T follicular helper cell (primary cell): ENCODE measurements around the gene SLC31A1.

ENCODE experiments used
- DNase-seq: peaks from one replicate; pipeline ENCODE4 v3.0.0-alpha.2; 2020; ENCODE audit warnings: low read depth
- total RNA-seq, 2 experiments: gene quantifications; one replicate each; lab custom pipeline; 2026; lab: John Stamatoyannopoulos, UW

Gene SLC31A1
- total RNA-seq, result 9.7 to 22.8 reads per million in 2 experiments

DNA sequence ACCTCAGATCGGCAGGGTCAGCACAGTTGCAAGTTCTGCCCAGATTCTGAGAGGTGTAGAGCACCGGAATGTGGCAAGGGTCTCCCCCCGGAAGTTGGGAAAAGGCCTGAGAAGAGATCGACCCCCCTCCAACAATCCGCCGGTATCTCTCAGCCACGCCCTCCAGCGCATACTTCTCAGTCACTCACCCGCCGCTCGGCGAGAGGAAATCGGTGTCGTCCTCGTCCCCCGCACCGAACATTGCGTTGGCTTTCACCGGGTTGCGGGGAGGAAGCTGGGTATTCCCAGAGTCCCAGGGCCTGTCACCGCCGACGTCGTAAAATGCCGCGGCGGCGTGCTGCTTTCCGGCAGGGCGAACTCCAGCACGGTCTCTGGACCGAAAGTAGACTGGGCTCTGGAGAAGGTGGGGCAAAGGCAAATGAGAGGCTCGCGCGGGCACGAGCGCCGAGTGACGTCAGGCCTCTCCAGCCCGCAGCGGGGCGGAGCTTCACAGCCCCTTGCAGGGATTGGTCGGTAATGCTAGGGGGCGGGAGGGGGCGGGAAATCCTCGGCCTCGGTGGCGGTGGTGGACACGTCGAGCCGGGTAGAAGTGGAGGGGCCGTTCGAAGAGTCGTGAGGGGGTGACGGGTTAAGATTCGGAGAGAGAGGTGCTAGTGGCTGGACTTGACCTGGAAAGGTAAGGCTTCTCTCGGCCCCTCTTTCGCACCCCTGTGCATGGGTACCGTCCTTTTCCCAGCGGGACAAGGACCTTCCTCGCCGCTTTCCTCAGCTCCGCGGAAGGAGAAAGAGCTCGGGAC is at the start of gene SLC31A1, which contains the start of gene FKBP15:
Gene SLC31A1, plus strand, starts transcription at position 542 of the 797 bp plus-strand sequence. CDS start 34,605 bp downstream, outside the sequence.
Gene FKBP15, minus strand, starts transcription at position 275 of the 797 bp plus-strand sequence. Its CDS starts 34 bp downstream, at position 241.
- peak; percentile 96 for DNase-seq

DNA sequence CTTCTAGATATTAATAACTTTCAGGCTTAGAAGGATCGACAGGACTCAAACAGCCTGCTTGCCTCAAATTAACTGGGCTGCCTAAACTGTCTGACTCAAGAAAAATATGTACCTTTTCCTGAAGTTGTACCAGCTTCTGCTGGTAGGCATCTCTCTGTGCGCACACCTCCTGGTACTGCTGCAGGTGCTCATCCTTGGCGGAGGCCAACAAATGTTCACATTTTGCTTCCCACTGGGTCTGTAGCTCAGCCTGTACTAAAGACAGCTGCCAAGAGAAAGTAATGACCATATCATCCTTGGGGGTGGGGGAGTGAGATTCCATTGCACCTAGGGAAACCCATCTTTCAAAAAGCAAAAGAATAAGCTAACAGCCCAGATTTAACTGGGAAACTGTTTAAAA is 48.0 kb upstream of the SLC31A1 start:
- DNase-seq, result no peak

DNA sequence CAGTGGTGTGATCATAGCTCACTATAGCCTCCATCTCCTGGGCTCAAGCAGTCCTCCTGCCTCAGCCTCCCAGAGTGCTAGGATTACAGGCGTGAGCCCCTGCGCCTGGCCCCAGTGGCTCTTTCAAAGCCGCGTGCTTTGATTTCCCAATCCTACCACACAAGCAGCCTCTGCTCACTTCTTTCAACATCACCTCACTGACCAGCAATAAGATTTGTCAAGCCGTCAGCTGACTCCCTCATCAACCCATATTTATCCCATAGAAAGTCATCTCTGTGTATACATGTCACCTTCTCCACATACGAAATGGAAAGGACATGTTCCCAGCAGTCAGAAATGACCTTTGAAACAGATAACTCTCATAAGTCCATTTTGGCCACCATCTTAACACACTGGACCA is 44.5 kb upstream of the SLC31A1 start:
- DNase-seq, result no peak

DNA sequence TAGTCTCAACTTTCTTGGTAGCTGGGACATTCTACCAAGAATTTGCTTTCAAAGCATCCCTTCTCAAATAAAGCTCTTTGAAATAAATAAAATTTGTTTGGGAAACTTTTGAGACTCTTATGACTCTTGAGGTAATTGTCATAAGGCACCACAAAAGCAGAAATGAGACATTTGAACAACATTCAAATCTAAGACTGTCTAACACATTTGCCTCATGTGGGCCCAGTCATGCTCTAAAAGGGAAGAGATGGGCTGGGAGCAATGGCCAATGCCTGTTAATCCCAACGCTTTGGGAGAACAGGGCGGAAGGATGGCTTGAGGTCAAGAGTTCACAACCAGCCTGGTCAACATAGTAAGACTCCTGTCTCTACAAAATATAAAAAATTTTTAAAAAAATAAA is 44.1 kb upstream of the SLC31A1 start:
- no peak for DNase-seq

DNA sequence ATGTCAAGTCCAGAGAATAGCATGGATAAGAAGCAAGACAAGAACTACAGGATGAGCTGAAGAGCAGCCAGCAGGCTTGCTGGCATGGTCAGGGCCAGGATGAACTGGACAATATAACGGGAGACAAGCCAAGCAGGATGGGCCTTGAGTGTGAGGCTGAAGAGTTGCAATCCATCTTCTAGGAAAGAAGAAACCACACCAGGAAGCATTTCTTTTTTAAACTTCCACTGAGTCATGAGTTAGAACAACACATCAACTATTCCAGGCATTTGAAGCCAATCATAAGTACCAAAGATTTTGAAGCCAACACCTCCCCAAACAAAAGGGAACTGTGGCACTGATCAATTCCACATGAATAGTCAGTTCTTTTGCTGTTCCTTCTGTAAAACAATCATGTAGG is 43.3 kb upstream of the SLC31A1 start:
- DNase-seq, result no peak

DNA sequence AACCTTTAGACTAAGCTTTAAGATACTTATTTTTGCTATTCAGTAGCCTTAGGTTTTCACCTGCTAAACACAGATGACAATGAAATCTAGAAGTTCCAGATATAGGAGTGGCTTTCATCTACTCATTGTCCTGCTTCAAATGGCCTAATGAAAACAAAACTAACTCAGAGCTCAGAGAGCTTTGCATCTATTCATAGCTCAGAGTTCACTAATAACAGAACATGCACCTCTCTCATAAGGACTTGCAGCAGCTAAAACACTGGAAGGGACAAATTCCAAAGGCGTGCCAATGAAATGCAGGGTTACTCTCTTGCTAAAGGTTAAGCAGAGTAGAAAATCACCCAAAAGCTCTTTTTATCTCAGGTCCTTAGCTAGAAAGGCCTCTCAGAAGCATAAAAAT is 41.5 kb upstream of the SLC31A1 start:
- no peak for DNase-seq

DNA sequence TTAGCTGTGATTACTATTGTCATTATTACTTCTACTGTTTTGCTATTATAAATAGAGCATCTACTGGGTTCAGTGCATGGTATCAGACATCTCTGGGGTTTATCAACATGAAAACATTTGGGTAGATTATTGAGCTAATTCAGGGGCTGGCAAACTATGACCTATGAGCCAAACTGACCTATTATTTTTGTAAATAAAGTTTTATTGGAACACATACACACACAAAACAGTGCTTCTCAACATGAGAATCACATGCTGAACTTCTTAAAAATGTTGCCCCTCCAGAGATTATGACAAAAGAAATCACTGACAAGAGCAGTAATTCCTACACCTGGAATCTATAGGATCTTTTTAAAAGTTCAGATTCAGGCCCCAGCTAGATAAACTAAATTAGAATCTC is 40.2 kb upstream of the SLC31A1 start:
- DNase-seq, result no peak

DNA sequence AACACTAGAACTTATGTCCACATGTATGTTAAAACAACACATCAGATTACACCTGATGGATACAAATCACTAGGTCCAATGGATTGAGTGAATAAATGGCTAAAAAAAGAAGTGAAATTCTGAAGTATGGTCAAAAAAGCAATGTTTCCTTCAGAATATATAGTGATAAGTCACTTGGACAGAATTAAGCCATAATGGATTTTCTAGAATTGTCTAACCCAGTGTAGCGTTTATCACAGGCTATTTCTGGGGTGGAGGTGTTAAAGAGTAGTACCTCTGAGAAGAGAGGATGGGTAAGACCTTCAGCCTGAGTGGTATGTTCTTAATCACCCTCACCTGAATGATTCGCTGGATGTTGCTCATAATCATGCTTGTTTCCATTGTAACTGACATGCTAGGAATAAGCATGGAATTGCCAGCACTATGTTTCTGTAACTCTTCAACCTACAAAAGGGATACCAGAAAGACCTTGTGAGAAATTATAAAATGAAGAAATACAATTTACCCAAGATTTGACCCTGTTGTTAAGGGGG is 37.3 kb upstream of the SLC31A1 start:
- DNase-seq, result no peak

DNA sequence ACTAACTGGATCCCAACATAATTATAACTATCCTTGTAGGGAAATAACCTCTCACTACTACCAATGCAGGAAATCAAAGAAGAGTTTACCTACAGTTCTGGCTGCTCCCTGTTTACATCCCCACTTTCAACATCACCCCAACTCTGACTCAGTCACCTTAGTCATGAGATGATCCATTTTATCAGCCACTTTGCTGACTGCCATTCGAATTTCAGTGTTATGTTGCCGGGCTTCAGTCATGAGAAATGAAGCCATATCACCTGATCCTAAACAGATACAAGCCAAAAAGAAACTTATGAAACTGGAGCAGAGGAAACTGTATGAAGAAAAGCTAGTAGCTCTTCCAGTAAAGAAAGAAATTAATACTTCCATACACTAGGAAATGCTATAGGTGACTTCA is 36.8 kb upstream of the SLC31A1 start:
- no peak for DNase-seq

DNA sequence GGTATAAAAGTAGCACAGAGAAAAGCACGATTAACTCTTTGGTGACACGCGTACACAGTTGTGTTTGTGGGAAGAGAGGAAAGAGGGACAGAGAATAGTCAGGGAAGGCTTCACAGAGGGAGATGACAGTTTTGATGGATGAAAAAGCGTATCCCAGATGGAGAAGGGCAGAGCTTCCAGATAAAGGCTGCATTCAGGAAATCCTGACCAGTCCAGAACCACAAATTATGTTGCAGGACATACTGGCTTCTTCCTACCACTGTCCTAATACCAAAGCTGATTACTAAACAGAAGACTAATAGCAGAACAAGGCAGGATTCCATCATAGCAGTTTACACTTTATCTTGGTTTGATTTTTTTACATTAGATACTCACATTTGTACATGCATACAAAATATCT is 36.1 kb upstream of the SLC31A1 start:
- no peak for DNase-seq

DNA sequence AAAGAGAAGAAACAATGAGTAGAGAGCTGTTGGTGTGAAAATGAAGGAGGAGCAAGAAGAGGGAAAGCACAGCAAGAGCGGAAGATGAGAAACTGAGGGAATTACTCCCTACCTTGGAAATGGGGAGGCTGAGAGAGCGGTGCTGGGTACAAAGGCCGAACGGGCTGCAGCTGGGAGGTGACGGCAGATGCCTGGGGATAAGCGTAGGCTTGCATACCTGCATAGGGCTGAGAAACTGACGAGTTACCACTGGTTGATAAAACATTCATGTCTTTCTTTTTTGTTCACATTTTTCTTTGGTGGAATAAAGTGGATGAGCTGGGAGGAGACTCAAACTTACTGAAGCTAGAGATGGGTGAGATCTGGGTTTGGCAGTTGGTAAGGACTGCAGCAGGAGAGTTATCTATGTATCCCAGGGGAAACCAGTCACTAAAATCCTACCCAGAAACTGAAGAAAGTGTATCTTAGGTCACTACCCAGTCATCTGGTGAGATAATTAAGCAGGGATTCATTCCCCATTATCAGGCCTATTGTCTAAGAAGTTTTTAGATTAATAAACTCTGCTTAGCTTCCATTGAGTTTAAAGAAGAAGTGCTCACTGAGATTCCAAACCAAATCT is 35.1 kb upstream of the SLC31A1 start:
- no peak for DNase-seq

DNA sequence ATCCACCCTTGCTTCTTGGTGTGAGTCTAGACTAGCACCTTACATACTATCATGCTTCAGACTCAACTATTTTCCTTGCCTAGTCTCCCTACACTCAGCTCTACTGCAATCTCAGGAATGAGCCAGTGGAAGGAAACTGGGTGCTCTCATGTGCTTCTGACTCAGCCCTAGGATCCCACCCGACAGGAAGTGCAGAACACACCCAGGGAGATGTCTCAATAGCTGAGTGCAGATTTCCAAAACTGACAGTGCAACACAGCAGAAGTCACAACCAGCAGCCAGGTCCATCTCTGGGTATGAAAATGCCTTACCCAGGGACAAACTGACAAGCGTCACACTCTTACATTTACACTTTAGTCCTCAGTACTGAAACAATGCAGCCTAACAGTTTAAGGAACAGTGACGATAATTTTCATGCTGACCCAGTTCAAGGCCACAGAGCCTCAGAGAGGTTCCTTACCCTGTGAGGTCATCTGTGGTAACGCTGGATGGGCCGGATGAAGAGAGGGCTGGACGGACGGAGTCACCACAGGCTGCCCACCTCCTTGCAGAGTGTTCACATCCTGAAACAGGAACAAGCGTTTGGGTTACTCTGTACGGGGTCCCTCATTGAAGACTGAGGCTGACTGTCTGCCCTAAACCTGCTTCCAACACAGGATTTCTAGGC is 33.3 kb upstream of the SLC31A1 start:
- DNase-seq, result no peak

DNA sequence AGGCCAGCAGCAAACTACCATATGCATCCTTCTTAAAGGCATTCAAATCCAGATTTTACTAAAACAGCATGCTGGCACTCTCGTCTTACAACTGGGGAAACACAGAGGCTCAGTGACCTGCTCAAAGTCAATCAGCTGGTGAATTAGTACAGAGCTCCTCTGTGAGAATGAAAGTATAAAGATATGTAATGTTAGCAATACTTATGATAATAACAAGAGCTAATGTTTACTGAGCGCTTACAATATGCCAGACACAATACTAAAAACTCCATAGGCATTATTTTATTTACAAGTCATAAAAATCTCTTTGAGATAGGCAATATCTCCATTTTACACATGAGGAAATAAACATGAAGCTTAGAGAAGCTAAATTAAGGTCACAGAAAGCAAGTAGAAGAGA is 28.9 kb upstream of the SLC31A1 start:
- DNase-seq, result no peak

DNA sequence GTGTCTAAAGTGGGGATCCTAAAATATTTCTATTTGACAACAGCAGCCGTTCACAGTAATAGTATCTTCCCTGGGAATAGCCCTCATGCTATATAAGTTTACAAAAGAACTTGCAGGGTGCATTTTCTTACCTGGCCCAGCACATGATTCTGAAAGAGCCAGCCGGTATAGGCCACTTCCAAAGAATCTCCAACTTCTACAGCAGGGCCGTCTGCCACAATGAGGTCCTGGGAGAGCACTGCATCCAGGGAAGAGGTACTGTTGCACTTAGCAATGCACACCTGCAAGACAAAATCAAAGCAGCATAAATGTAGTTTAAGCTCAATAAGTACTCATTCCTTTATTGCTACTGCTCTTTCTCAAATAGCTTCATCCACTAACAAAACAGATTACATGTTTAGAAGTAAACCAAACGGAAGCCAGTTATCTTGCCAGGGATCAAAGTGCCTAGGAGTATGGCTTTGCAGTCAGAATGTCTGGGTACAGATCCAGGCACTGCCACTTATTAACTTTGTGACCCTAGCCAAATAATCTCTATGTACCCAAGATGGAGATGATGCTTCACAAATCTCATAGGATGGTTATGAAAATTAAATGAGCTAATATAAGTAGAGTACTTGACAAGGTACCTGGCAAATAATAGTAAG is 21.5 kb upstream of the SLC31A1 start:
- DNase-seq, result no peak

DNA sequence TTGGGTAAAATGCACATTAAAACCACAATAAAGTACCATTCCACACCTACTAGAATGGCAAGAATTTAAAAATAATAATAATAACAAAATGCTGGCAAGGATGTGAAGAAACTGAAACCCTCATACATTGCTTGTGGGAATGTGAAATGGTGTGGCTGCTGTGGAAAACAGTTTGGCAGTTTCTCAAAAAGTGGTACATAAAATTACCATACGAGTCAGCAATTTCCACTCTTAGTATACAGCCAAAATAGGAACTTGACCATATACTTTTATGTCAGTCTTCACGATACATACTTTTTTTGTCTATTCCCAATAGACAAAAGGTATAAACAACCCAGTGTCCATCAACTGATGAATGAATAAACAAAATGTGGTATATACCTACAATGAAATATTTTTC is 15.9 kb upstream of the SLC31A1 start:
- no peak for DNase-seq

DNA sequence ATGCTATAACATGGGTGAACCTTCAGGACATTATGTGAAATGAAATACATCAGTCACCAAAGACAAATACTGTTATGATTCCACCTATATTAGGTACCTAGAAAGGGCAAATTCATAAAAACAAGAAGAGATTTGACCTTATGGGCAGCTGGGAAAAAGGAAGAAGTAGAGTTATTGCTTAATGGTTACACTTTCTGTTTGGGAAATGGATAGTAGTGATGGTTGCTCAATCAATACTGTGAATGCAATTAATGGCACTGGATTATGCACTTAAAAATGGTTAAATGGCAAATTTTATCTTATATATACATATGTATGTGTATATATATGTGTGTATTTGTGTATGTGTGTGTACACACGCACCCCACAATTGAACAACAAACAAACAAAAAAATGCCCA is 15.5 kb upstream of the SLC31A1 start:
- DNase-seq, result no peak

DNA sequence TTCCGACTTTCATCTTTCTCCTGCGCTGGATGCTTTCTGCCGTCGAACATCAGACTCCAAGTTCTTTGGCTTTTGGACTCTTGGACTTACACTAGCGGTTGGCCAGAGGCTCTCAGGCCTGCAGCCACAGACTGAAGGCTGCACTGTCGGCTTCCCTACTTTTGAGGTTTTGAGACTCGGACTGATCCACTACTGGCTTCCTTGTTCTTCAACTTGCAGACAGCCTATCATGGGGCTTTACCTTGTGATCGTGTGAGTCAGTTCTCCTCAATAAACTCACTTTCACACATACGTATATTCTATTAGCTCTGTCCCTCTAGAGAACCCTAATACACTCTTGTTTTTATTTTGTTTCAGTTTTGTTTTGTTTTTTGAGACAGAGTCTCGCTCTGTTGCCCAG is 10.5 kb upstream of the SLC31A1 start:
- DNase-seq, result no peak

DNA sequence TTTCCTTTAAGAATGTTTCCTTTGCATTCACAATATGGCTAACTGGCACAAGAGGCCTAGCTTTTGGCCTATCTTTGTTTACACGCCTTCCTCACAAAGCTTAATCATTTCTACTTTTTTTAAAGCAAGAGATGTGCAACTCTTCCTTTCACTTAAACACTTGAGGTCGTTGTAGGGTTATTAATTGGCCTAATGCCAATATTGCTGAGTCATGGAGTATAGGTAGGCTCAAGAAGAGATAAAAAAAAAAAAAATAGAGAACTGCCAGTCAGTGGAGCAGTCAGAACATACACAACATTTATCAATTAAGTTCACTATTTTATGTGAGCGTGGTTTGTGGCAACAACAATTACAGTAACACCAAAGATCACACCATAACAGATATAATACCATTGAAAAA is 6.2 kb upstream of the SLC31A1 start:
- no peak for DNase-seq

DNA sequence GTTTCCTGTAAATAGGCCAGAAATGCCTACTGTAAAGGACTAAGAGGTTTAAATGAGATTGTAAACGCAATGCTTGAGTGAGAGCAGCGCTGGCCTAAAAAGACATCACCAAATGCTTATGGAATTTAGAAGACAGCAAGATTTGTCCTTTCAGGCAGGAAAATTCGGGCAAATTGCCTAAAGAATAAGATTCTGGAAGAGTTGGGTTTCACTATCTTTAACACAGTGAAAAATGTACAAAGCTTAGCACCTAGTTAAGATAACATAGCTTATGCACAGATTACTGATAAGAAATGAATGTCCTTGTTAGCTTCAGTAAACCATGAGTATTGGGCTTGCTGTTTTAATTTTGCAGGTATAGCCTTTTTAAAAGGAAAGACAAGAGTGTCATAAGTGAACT is 4.9 kb upstream of the SLC31A1 start:
- no peak for DNase-seq

DNA sequence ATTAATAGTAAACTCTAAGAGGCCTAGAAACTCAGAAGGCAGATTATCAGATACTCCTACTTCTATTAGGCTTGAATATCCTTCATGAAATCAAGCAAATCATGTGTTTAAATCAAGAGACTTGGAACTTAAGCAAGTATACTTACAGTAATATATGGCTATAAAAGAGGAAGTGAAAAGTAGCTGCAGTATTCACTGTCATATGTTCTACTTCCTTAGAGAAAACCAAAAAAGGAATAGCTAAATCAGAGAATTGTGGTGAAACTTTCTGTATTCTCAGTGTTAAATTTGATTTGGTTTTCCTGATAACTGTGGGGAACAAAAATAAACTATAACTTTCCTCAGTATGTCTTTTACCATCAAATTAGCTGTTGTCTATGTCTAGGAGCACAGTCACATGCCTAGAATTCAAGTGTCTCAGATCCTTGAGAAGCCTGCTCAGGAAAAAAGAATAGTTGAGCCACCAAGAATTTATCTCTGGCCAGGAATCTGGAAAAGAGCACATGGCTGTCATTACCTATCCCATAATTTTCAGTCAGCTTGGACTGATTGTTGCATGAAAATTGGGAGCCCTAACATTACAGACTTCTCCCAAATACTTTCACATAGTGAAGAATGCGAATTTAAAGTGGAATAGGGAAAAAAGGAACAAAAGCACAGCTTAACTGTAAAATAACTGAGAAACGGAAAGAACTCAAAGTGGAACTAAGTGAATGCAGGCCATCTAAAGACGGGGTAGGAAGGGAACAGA is 2.0 kb upstream of the SLC31A1 start:
- no peak for DNase-seq

DNA sequence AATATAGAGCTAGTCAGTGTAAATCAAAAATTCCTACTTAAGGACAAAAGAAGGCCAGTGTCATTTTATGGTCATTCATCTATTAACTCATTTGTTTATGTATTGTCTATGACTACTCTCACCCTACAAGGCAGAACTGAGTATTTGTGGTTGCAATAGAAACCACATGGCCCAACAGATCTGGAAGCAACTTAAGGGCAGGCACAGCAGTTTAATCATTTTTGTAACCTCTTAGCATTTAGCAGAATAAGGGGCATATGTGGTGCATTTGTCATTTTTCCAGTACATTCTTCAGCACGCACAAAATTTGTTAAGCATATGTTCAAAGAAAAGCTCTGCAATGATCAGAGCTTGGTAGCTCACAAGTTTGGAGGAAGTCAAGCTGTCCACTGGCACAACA is 1.4 kb upstream of the SLC31A1 start:
- no peak for DNase-seq
